GM21786 (cell line): ENCODE data around the gene ROBO3.
A peak's percentile ranks its signal among the peaks of the same experiment; 100 is the strongest.

ENCODE experiments used
- ATAC-seq: cut with Tn5 transposase; IDR thresholded peaks from one replicate; pipeline ENCODE4 v1.9.1; 2021; ENCODE audit not compliant: unreplicated experiment

ROBO3 gene, protein sequence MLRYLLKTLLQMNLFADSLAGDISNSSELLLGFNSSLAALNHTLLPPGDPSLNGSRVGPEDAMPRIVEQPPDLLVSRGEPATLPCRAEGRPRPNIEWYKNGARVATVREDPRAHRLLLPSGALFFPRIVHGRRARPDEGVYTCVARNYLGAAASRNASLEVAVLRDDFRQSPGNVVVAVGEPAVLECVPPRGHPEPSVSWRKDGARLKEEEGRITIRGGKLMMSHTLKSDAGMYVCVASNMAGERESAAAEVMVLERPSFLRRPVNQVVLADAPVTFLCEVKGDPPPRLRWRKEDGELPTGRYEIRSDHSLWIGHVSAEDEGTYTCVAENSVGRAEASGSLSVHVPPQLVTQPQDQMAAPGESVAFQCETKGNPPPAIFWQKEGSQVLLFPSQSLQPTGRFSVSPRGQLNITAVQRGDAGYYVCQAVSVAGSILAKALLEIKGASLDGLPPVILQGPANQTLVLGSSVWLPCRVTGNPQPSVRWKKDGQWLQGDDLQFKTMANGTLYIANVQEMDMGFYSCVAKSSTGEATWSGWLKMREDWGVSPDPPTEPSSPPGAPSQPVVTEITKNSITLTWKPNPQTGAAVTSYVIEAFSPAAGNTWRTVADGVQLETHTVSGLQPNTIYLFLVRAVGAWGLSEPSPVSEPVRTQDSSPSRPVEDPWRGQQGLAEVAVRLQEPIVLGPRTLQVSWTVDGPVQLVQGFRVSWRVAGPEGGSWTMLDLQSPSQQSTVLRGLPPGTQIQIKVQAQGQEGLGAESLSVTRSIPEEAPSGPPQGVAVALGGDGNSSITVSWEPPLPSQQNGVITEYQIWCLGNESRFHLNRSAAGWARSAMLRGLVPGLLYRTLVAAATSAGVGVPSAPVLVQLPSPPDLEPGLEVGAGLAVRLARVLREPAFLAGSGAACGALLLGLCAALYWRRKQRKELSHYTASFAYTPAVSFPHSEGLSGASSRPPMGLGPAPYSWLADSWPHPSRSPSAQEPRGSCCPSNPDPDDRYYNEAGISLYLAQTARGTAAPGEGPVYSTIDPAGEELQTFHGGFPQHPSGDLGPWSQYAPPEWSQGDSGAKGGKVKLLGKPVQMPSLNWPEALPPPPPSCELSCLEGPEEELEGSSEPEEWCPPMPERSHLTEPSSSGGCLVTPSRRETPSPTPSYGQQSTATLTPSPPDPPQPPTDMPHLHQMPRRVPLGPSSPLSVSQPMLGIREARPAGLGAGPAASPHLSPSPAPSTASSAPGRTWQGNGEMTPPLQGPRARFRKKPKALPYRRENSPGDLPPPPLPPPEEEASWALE (N-terminal part only)

DNA sequence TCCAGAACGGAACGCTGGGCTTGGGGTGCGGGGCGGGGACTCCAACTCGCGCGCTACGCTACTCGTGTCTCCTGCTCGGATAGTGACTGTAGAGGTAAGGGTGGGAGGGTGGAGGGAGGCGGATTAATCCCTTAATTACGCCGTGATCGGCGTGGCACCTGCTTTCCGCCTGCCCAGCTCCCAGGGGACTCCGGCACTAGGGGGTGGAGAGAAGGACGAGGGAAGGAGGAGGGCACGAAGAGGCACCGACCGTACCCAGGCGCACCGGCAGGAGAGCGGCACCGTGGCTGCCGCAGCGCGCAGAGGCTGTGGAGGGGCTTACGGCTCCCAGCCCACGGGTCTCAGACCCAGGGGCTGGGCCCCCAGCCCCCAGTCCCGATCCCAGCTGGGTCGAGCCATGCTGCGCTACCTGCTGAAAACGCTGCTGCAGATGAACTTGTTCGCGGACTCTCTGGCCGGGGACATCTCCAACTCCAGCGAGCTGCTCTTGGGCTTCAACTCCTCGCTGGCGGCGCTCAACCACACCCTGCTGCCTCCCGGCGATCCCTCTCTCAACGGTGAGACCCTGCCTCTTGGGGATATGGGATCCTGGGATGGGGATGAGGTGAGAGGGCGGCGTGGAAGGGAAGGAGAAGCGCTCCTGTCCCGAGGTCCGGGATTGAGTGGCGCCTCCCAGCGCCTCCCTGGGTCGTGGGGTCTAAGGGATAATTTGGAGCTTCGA is at the start of gene ROBO3:
TSS of gene ROBO3 (plus strand) at position 252 of the 721 bp plus-strand sequence. CDS start at position 398, 146 bp downstream.
- no peak for ATAC-seq

DNA sequence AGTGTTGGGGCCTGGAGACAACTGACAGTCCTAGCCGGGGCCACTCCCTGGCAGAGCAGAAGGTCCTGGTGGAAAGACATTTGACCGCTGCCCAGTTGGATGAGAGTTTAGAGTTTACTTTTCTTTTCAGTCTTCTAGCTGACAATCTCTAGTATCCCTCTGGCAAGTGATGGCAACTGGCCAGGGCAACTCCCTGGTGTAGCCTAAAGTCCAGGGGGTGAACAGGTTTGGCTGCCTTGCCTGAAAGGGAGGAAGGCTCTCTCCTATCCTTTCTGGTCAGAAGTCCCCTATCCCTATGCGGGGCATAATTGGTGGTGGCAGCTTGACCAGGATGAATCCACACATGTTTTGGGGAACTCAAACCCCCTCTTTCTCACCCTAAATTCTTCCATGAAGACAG is 48.2 kb upstream of the ROBO3 start:
- no peak for ATAC-seq

DNA sequence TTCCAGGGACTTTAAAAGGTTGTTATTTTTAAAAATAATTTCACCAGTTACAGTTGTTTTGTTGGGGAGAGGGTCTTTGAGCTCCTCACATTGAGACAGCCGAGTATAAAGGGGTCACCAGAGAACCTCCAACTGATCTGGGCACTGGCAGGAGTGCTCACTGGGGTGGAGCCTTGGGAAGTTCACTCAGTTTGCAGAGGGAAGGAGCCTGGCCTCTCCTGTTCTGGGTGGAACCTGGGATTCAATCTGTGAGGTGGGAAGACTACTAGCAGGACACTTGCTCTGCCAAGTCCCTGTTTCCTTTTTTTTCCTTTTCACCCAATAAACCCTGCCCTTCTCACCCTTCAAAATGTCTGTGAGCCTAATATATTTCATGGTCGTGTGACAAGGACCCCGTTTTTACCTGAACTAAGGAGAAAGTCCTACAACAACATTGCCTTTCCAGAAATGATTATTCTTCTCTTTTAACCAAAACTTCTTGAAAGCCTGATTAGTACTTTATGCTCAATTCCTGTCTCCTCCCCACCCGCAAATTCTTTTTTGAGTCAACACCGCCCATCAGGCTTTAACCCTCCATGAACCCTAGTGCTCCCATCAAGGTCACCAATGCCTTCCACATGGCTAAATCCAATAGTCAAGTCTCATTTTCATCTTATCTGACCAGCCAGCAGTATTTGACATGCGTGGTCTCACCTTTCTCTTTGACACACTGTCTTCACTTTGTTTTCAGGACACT is 43.1 kb upstream of the ROBO3 start:
- no peak for ATAC-seq

DNA sequence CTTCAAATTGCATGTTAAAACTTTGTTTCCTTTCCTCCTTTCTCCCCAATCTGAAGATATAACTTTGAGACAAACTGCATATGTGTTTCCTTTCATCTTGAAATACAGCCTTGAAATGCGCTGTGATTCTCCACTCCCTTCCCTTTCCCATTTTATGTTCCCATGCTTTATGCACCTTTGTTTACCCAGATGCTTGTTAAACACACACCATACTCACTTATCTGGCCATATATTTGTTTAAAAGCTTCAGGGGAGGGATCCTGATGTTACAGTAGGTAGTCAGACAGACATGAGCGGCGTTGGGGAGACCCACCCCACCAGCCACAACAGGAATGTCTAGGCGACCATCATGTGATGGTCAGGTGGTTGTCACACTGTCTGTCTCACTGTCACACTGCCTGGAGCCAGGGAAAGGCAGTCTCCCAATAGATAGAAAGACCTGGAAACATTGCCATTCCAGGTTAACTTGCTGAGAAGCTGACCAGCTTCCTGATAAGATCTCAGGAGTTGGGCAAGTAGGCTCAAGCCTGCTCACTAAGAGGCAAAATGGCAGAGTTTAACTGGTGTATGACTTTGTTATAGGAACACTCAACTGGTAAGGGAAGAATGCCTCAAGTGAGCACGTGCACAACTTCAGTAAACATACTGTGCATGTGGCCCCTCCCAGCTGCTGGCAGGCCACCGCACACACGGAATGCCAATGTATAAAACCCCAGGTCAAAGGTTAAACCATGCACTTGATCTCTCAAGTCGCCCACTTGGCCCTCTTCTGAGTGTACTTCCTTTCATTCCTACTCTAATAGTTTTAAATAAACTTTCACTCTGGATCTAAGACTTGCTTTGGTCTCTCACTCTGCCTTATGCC is 41.5 kb upstream of the ROBO3 start:
- no peak for ATAC-seq

DNA sequence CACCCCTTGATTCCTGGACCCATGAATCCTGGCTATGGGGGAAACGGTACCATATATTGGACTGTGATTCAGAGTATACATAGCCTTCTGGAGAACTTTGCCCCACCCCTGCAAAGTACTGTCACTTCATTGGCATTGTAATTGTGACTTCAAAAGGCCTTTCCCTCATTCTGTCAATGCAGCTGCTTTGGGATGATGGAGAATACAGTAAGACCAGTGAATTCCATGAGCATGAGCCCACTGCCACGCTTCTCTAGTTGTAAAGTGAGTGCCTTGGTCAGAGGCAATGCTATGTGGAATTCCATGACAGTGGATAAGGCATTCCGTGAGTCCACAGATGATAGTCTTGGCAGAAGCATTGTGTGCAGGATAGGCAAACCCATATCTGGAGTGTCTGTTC is 39.4 kb upstream of the ROBO3 start:
- ATAC-seq = no peak

DNA sequence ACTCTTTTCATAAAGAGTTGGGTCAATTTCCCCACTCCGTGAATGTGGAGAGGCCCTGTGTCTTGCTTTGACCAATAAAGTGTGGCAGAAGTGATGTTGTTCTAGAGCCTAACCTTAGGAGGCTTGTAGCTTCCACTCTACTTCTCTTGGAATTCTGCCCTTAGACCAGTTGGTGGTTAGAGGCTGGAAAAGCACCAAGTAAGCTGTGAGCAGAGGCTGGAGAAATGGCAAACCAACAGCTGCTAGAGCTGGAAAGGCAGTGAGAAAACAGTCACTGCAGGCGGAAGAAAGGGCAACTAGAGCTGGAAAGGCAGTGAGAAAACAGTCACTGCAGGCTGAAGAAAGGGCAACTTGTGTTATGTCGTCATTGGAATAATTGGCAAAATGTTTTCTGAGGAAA is 35.2 kb upstream of the ROBO3 start:
- ATAC-seq = no peak

DNA sequence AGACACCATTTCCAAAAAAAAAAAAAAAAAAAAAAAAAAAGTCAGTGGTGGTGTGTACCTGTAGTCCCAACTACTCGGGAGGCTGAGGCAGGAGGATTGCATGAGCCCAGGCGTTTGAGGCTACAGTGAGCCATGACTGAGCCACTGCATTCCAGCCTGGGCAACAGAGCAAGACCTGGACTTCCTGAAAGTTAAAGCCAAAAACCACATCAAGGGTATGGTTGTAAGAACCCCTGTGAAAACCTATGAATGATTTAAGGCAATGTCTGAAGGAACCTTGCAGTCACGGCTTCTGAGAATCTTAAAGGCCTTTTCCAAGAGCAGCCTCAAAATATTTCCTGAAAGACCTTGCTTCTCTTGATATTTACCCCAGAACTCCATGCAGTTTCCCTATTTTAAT is 34.5 kb upstream of the ROBO3 start:
- no peak for ATAC-seq

DNA sequence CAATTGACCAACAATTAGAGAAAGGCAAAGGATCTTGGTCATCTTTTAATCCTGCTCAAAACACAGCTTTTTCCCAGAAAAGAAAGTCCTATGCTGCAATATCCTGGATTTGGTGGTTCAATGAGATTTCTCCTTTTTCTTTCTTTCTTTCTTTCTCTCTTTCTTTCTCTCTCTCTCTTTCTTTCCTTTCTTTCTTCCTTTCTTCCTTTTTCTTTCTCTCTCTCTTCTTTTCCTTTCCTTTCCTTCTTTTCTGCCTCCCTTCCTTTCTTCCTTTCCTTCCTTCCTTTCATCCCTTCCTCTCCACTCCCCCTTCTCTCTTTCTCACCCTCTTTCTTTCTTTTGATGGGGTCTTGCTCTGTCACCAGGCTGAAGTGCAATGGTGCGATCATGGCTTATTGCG is 33.3 kb upstream of the ROBO3 start:
- ATAC-seq = no peak

DNA sequence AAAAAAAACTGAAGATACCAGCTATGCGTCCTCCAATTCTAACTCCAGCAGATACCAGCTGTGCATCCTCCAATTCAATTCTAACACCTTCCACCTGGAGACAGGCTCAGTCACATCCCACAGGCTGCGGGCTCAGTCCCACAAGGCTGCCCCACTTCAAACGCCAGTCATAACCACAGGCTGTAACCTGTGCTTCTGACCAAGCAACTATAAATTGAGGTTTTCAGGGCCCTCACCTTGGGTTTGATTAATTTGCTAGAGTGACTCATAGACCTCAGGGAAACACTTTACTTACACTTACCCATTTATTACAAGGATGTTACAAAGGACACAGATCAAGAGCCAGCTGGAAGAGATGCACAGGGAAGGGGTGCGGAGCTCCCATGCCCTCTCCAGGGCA is 32.7 kb upstream of the ROBO3 start:
- ATAC-seq = no peak

DNA sequence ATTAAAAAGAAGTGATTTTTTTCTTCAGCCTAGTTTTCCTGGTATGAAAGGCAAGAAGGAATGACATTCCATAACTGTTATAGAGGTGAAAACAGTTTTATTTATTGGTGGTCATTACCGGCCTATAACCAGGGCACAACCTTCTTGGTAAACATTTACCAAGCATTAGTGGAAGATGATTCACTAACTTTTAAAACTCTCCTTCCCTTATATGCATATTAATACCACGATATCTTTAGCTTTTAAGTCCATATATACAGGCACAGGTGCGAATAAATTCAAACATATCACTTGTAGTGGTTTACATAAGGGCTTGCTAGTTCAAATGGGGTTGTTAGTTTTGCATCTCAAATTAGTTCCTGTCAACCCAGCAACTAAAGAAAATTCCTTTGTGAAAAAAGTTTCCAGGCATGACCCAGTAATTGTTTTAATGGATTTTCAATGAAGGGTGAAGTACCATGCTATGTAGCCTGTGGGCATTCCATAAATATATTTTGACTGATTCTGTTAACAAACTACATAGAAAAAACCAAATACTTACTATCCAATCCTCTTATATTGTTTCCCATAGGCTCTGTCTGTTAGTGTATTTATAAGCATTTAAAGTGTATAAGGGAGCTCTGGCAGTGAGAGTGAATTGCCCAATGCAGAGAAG is 30.6 kb upstream of the ROBO3 start:
- no peak for ATAC-seq

DNA sequence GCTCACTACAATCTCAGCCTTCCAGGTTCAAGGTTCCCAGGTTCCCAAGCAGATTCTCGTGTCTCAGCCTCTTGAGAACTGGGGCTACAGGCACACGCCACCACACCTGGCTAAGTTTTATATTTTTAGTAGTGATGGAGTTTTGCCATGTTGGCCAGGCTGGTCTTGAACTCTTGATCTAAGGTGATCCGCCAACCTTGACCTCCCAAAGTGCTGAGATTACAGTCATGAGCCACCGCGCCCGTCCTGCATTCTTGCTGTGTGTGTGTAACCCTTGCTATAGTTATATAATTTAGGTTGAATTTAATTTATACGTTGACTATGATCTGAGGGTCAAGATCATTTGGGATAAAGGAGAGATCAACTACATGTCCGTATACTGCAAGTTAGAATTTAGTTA is 29.3 kb upstream of the ROBO3 start:
- ATAC-seq = no peak

DNA sequence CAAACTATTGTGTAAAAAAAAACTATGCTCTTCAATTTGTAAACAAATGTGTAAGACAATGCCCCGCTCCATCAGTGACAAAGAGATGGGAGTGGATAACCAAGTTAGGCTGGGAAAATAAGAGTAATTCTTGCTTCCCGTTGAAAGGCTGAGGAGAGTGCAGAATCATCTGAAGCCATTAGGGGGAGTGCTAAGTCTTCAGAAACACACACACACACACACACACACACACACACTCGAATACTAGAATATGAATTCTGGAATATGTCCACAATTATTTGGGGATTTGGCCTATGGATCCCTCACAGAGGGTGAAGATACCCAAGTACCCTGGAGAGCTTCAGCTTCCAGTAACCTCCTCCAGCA is 27.8 kb upstream of the ROBO3 start:
- ATAC-seq = peak; percentile 43

DNA sequence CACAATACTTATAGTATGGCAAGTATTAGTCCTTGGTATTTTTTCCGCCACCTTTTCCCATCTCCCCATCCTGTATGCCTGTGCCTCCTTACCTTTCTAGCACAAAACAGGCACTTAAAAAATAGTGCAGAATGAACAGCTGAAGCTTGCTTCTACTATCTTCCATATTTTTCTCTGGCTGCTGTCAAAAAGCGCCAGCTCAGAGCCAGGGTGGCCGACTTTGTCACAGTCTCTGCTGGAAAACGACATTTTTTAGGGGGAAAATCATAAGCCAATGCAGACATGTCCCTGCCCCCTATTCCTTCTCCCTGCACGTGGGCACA is 26.5 kb upstream of the ROBO3 start:
- no peak for ATAC-seq

DNA sequence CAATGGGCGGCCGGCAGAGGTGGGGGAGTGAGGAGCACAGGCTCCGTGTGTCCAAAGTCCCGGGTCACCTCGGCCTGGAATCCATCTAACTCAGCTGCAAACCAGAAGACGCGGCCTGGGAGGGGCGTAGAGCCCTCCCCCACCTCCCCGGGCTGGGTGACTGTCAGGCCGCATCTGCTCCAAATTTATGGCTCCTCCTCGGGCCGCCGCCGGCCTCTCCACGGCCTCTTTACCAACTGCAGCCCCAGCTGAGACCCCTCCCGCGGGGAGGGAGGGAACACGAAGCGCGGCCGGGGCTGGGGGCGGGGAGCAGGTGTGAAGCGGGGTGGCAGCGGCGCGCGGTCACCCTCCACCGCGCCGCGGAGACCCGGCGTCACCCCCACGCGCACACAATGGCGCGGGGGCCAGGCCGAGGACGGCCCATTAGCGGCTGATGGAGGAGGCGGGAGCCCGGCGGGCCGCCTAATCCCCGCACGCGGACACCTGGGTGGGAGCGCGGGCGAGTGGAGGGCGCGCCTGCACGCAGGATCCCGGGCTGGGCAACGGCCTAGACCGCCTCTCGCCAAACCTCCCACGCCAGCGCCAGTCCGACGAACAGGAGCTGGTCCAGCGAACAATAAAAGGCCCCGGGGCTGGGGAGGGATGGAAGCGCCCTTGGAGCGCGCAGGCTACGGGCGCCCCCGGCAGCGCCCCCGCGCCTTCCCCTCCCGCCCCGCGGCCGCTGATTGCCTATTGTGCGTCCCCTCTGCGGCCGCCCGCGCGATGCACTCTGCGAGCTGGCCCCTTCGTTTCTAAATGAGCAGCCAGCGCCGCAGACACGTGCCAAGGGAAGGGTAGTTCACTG is 25.9 kb upstream of the ROBO3 start:
- no peak for ATAC-seq

DNA sequence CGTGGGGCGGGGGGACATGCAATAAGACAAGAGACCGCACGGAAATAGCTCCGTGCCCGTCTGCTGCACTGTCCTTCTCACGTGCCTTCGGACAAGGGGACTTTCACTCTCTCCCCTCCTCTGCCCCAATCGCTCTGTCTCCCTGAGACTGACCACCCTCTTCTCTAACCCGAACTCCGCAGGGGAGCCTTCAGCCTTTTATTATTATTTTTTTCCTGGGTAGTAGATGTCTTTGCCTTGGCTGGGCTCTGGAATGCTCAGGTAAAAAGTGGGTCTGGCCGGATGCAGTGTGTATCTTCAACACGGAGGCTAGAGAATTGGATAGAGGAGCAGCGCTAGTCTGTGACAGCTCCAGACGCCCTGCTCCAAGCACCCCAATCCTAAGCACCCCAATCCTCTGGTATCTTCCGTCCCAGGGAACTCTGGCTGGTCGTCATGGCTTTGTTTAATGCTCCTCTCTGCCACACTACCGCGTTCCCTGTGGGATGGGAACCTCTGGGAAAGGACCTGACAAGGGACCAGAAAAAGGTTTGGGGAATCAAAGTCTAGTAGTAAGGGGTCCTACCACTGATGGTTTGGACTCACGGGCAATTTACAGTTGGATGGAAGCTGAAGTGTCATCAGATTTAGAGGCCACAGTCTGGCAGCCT is 25.1 kb upstream of the ROBO3 start:
- no peak for ATAC-seq

DNA sequence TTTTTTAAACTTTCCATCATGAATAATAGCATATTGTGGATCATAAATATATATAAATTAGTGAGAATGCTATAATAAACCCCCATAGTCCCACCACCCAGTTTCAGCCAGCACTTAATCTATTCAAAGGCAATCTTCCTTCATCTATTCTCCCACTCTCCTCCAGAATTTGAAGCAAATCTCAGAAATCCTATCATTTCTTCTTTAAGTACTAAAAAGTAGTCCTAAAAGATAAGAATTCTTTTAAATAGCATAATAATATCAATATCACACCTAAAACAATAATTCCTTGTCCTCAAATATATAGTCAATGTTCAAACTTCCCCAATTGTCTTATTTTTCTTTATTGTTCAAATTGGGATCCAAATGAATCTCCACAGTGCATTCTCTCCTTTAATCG is 24.6 kb upstream of the ROBO3 start:
- no peak for ATAC-seq

DNA sequence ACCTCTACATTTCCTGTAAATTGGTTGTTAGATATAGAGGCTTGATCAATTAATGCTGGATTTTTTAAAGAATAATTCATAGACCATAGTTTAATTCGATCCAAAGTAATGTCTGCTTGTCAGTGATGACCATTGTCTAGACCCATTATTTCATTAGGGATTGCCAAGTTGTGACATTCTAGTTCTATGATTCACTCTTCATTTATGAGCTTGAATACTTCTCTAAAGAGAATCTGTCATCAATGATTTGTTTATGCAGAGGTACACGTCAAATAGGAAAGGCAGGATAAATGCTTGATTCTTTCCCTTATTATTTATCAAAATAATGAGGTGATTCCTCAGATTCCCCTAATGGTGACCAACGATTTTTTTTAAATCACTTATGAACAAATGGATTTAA is 24.0 kb upstream of the ROBO3 start:
- no peak for ATAC-seq
